ENCODE results near the gene FARP1.

- TF ChIP-seq EZH2 (IDR thresholded peaks at IDR 0.05) = no peak
- TF ChIP-seq POLR2AphosphoS5 (IDR thresholded peaks at IDR 0.05; ENCODE audit: borderline replicate concordance, low read depth, low read length) = no peak
- TF ChIP-seq FOXP2 (optimal IDR thresholded peaks at IDR 0.05; ENCODE audit: control extremely low read depth, extremely low read length, insufficient read depth) = no peak
Measured at GRCh38 chr13:98141091-98141490, 1.8 kb upstream of the FARP1 start.

All from SK-N-MC (cell line).